Muscle layer of colon (tissue), 2 donors: ENCODE measurements around the gene FSTL4.
"Not testable (repeated sequence)": the region's sequence is repeated elsewhere in the genome, so short reads cannot be mapped to it uniquely, and the experiment has no call there.

Source experiments
- H3K27ac ChIP-seq: one replicate; pipeline ENCODE4 v1.7.0; 2013; ENCODE audit warnings: low read depth, mild to moderate bottlenecking, low read length, moderate library complexity
- H3K27me3 ChIP-seq, 2 donors: one replicate each; pipeline ENCODE4 v1.7.0; 2013; ENCODE audit warnings: low read length in 2 of 2, mild to moderate bottlenecking in 2 of 2; ENCODE audit not compliant: insufficient read depth in 2 of 2, control insufficient read depth in 1 of 2
- H3K36me3 ChIP-seq: one replicate; pipeline ENCODE4 v1.7.0; 2013; ENCODE audit warnings: mild to moderate bottlenecking, low read length; ENCODE audit not compliant: insufficient read depth
- H3K4me1 ChIP-seq: one replicate; pipeline ENCODE4 v1.7.0; 2013; ENCODE audit warnings: mild to moderate bottlenecking, low read length; ENCODE audit not compliant: insufficient read depth
- H3K4me3 ChIP-seq, 2 donors: one replicate each; pipeline ENCODE4 v1.7.0; 2013; ENCODE audit warnings: low read length in 2 of 2, low read depth in 1 of 2, mild to moderate bottlenecking in 1 of 2, moderate library complexity in 1 of 2
- H3K9ac ChIP-seq: one replicate; pipeline ENCODE4 v1.7.0; 2013; ENCODE audit warnings: low read length
- H3K9me3 ChIP-seq: one replicate; pipeline ENCODE4 v1.7.0; 2013; ENCODE audit warnings: mild to moderate bottlenecking, low read length
- donor health status: abdominal sarcoma.
- donor health status: Adenocarcinoma of cecum.

FSTL4 gene

GRCh38 chr5:133222979-133223378 lies 389.4 kb downstream of the FSTL4 start:
- Histone ChIP-seq H3K4me1 (peaks cover 15% of the 10 kb centered on the region), H3K27me3 (no peaks in the 10 kb centered on the region), H3K4me3 (no peak overlapping the region), H3K36me3 (no peaks in the 10 kb centered on the region), H3K27ac (no peak overlapping the region), H3K9me3 (no peaks in the 10 kb centered on the region), H3K9ac (no peak overlapping the region)

GRCh38 chr5:133222521-133222920 lies 389.8 kb downstream of the FSTL4 start:
- no peaks in the 10 kb centered on the region for H3K36me3 ChIP-seq
- H3K27me3 ChIP-seq: no peaks in the 10 kb centered on the region
- no peak overlapping the region for H3K27ac ChIP-seq
- H3K4me1 ChIP-seq: peaks cover 15% of the 10 kb centered on the region
- H3K9me3 ChIP-seq: no peaks in the 10 kb centered on the region
- no peak overlapping the region for H3K9ac ChIP-seq
- no peak overlapping the region for H3K4me3 ChIP-seq

GRCh38 chr5:133222040-133222439 lies 390.3 kb downstream of the FSTL4 start:
- Histone ChIP-seq H3K27ac (no peak overlapping the region), H3K9me3 (no peaks in the 10 kb centered on the region), H3K36me3 (no peaks in the 10 kb centered on the region), H3K9ac (no peak overlapping the region), H3K4me3 (no peak overlapping the region), H3K4me1 (peaks cover 15% of the 10 kb centered on the region), H3K27me3 (no peaks in the 10 kb centered on the region)

- Histone ChIP-seq H3K4me1 (peaks cover 11% of the 10 kb centered on the region), H3K27me3 (no peaks in the 10 kb centered on the region), H3K36me3 (no peaks in the 10 kb centered on the region), H3K9ac (no peak overlapping the region), H3K4me3 (no peak overlapping the region), H3K27ac (no peak overlapping the region), H3K9me3 (no peaks in the 10 kb centered on the region)
These were observed 391.3 kb downstream of the FSTL4 start for GRCh38 chr5:133220851-133221674.

- Histone ChIP-seq H3K4me1 (no peaks in the 10 kb centered on the region), H3K27me3 (no peaks in the 10 kb centered on the region), H3K9ac (no peak overlapping the region), H3K27ac (no peak overlapping the region), H3K36me3 (no peaks in the 10 kb centered on the region), H3K4me3 (no peak overlapping the region), H3K9me3 (no peaks in the 10 kb centered on the region)
These were observed 393.0 kb downstream of the FSTL4 start for GRCh38 chr5:133219296-133219695.

GRCh38 chr5:133216138-133216537 lies 396.2 kb downstream of the FSTL4 start:
- not testable (repeated sequence) for H3K36me3 ChIP-seq, H3K9me3 ChIP-seq, H3K27ac ChIP-seq, H3K9ac ChIP-seq, H3K27me3 ChIP-seq, H3K4me3 ChIP-seq, H3K4me1 ChIP-seq

GRCh38 chr5:133214153-133214820 lies 398.1 kb downstream of the FSTL4 start:
- no peak overlapping the region for H3K9ac ChIP-seq
- no peak overlapping the region for H3K27ac ChIP-seq
- H3K4me1 ChIP-seq: no peaks in the 10 kb centered on the region
- H3K36me3 ChIP-seq: no peaks in the 10 kb centered on the region
- H3K9me3 ChIP-seq: no peaks in the 10 kb centered on the region
- no peak overlapping the region for H3K4me3 ChIP-seq
- H3K27me3 ChIP-seq: no peaks in the 10 kb centered on the region

- Histone ChIP-seq H3K9ac (no peak overlapping the region), H3K9me3 (no peaks in the 10 kb centered on the region), H3K4me1 (no peaks in the 10 kb centered on the region), H3K27ac (no peak overlapping the region), H3K4me3 (no peak overlapping the region), H3K27me3 (no peaks in the 10 kb centered on the region), H3K36me3 (no peaks in the 10 kb centered on the region)
These were observed 406.7 kb downstream of the FSTL4 start for GRCh38 chr5:133205649-133206048.

- Histone ChIP-seq H3K9me3 (no peaks in the 10 kb centered on the region), H3K27ac (no peak overlapping the region), H3K9ac (no peak overlapping the region), H3K27me3 (no peaks in the 10 kb centered on the region), H3K36me3 (no peaks in the 10 kb centered on the region), H3K4me3 (no peak overlapping the region), H3K4me1 (no peaks in the 10 kb centered on the region)
These were observed 407.1 kb downstream of the FSTL4 start for GRCh38 chr5:133205204-133205603.

- H3K4me1 ChIP-seq: no peaks in the 10 kb centered on the region
- H3K4me3 ChIP-seq: no peak overlapping the region
- H3K27ac ChIP-seq: no peak overlapping the region
- no peaks in the 10 kb centered on the region for H3K9me3 ChIP-seq
- H3K36me3 ChIP-seq: no peaks in the 10 kb centered on the region
- no peaks in the 10 kb centered on the region for H3K27me3 ChIP-seq
- no peak overlapping the region for H3K9ac ChIP-seq
These were observed 408.7 kb downstream of the FSTL4 start for GRCh38 chr5:133203317-133204305.

GRCh38 chr5:133202066-133202665 lies 410.2 kb downstream of the FSTL4 start:
- H3K4me3 ChIP-seq: no peak overlapping the region
- no peaks in the 10 kb centered on the region for H3K4me1 ChIP-seq
- H3K9me3 ChIP-seq: no peaks in the 10 kb centered on the region
- H3K27me3 ChIP-seq: no peaks in the 10 kb centered on the region
- no peak overlapping the region for H3K27ac ChIP-seq
- H3K36me3 ChIP-seq: no peaks in the 10 kb centered on the region
- no peak overlapping the region for H3K9ac ChIP-seq
